Gastrocnemius medialis (tissue), 4 donors: Measurements from ENCODE around the gene E2F1.

Experiments
- CTCF ChIP-seq, 5 experiments: fragments of 450-650 bp in 3 of 5; fragments of 200-600 bp in 2 of 5; sonication (generic) in 2 of 5; IDR thresholded peaks in 4 of 5; conservative IDR thresholded peaks in 1 of 5; 1 replicate in 4 of 5; 2 replicates in 1 of 5; pipeline ENCODE4 v1.5.1; 2016 to 2019; ENCODE audit warnings: antibody characterized with exemption in 5 of 5, mild to moderate bottlenecking in 3 of 5, moderate library complexity in 3 of 5
- POLR2A ChIP-seq, 2 donors: fragments of 450-650 bp; IDR thresholded peaks; one replicate each; pipeline ENCODE4 v1.6.1; 2017; ENCODE audit warnings: antibody characterized with exemption in 2 of 2, mild to moderate bottlenecking in 2 of 2, moderate library complexity in 2 of 2

DNA sequence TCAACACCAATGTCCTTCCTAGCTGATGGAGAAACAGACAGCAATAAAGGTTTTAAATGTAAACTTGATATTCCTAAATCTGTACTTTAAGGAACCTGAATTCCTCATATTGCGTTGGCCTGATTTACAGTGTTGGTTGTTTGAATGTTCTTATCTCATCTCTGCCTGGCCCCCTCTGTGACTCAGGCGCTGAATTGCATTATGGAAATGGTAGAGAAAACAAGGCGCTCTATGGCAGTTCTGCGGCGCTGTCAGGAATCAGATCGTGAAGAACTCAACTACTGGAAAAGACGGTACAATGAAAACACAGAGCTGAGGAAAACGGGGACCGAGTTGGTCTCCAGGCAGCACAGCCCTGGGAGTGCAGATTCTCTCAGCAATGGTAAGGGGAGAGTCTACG, 56.7 kb downstream of the E2F1 start:
- TF ChIP-seq POLR2A (IDR thresholded peaks at IDR 0.05) (no peak), CTCF (IDR thresholded peaks at IDR 0.05 in 4 of 5, conservative IDR thresholded peaks at IDR 0.05 in 1 of 5) (no peak)
